Measurements from ENCODE around the gene GALNT7.

GALNT7 gene

DNA sequence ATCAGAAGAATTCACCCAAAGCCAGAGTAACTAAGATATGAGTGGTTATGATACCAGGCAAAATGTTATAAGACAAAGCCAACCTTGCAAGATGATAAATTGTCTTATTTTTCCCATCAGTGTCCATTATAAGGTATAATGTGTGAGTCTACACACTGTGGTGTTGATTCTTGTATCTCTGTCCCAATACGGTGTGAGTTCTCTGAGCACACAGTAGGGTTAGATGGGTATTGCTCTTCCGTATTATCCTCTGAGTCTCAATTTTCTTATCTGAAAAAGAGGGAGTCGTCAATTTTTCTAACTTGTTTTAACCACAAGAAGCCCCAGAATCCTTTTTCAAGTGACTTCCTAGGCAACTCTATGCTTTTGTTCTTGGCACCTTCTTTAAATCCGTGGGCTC lies 95.6 kb downstream of the GALNT7 start:
- DNase-seq (ENCODE audit: extremely low read depth, low read depth), result no peak
- TF ChIP-seq CTCF (IDR thresholded peaks at IDR 0.05; ENCODE audit: low read depth, low read length), result no peak

DNA sequence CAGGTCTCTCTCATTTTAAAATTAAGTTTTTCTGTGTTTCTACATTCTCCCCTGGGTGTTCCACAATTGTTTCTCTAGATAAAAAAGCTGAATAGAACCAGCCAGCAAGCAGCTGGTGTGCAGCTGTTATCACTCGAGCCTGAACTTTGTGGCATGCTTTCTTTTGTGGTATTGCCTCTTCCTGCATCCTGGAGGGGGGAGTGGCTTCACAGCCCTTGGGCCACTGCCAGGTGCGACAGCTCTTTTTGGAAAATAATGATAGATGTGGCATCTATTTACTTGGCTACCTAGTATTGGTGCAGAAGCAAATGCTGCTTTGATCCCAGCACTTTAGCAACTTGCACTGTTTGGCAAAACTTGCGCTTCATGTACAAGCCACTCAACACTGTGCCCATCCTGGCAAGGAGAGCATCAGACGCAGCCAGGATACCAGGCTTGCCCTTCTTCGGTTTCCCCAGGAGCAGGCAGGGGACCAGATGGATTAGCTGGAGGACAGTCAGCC lies 96.1 kb downstream of the GALNT7 start:
- TF ChIP-seq CTCF (IDR thresholded peaks at IDR 0.05; ENCODE audit: low read depth, low read length), result no peak
- DNase-seq (ENCODE audit: extremely low read depth, low read depth), result peak; percentile 80

DNA sequence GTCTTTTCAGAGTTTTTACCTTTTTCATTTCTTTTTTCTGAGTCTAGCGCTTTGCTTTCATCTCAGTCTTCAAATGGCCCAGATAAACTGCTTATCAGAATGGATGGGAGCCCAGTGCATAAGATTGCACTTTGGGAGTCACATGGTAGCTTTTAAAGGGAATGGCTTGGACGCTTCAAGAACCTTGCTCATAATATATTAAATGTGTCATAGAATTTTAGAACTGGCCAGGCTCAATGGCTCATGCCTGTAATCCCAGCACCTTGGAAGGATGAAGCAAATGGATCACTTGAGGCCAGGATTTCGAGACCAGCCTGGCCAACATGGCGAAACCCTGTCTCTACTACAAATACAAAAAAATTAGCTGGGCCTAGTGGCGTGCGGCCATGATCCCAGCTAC lies 97.1 kb downstream of the GALNT7 start:
- TF ChIP-seq CTCF (IDR thresholded peaks at IDR 0.05; ENCODE audit: low read depth, low read length), result no peak
- DNase-seq (ENCODE audit: extremely low read depth, low read depth), result no peak

GRCh38 chr4:173267711-173268110 lies 99.1 kb downstream of the GALNT7 start:
- DNase-seq (ENCODE audit: extremely low read depth, low read depth), result no peak
- no peak for TF ChIP-seq CTCF (IDR thresholded peaks at IDR 0.05; ENCODE audit: low read depth, low read length)

GRCh38 chr4:173269280-173269679 lies 100.7 kb downstream of the GALNT7 start:
- DNase-seq (ENCODE audit: extremely low read depth, low read depth), result no peak
- no peak for TF ChIP-seq CTCF (IDR thresholded peaks at IDR 0.05; ENCODE audit: low read depth, low read length)

DNA sequence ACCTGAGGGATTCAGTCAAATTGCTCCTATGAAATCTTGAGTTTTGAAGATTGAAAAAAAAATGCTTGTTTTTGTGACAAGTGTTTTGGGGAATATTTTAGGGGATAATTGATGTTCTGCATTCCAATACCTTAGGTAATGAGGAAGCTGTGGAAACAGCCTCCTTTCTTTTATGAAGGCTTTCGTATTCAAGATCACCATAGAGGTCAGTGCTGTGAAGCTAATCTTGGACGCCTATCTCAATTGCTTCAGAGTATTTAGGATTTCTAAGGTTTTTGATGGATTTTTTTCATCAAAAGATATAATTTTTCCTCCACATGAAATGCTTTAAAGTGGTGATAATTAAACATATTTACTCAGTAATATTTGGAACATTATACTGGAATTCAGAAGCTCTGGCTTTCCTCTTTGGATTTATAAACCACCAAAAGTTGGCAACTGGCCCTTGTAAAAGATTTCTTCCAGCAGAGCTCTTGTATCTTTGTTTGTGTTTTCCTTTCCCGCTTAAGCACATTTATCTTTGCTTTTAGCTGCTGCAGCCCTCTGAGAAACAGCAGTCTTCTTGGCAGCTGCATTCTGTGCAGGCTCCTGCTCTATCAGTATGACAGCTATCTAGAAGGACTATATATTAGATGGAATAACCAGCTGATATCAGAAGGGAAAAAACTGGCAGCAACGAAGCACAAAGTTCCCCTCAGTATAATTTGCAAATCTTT lies 101.9 kb downstream of the GALNT7 start:
- DNase-seq (ENCODE audit: extremely low read depth, low read depth), result no peak
- no peak for TF ChIP-seq CTCF (IDR thresholded peaks at IDR 0.05; ENCODE audit: low read depth, low read length)

GRCh38 chr4:173272314-173272713 lies 103.7 kb downstream of the GALNT7 start:
- DNase-seq (ENCODE audit: extremely low read depth, low read depth), result no peak
- no peak for TF ChIP-seq CTCF (IDR thresholded peaks at IDR 0.05; ENCODE audit: low read depth, low read length)
